Measurements from ENCODE around the gene SLC25A38. TPM values are rescaled to one million over a fixed set of nuclear protein-coding genes. Genes with fewer than 3 reads are reported as not detected.
"Not testable (repeated sequence)": the region's sequence is repeated elsewhere in the genome, so short reads cannot be mapped to it uniquely, and the experiment has no call there.

Gene SLC25A38
- total RNA-seq, 1 donor from 2014 or later: 21.1 TPM

DNA sequence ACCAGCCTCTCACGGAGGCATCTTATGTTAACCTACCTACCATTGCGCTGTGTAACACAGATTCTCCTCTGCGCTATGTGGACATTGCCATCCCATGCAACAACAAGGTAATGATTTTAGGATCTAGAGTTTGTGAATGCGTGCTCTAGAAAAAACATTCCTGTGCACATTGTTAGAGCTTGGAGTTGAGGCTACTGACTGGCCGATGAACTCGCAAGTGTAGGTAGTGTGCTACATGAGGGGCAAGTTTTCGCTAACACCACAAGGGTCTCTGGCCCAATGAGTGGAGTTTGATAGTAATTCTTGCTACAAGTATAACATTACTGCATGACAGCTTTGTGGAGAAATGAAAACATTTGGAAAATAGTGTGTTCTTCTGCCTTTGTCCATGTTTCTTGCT is 27.7 kb downstream of the SLC25A38 start:
- no peak overlapping the region for H3K4me3 Mint-ChIP-seq (ENCODE audit: unreplicated experiment)
- TF ChIP-seq, protein P1, sequence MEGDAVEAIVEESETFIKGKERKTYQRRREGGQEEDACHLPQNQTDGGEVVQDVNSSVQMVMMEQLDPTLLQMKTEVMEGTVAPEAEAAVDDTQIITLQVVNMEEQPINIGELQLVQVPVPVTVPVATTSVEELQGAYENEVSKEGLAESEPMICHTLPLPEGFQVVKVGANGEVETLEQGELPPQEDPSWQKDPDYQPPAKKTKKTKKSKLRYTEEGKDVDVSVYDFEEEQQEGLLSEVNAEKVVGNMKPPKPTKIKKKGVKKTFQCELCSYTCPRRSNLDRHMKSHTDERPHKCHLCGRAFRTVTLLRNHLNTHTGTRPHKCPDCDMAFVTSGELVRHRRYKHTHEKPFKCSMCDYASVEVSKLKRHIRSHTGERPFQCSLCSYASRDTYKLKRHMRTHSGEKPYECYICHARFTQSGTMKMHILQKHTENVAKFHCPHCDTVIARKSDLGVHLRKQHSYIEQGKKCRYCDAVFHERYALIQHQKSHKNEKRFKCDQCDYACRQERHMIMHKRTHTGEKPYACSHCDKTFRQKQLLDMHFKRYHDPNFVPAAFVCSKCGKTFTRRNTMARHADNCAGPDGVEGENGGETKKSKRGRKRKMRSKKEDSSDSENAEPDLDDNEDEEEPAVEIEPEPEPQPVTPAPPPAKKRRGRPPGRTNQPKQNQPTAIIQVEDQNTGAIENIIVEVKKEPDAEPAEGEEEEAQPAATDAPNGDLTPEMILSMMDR (IDR thresholded peaks at IDR 0.05; ENCODE audit: partially characterized antibody, unreplicated experiment): no peak
- H3K27me3 Mint-ChIP-seq (ENCODE audit: unreplicated experiment): peaks cover 5% of the 10 kb centered on the region
- H3K27ac Mint-ChIP-seq (ENCODE audit: unreplicated experiment): no peak overlapping the region
- H3K9me3 Mint-ChIP-seq (ENCODE audit: unreplicated experiment): peaks cover 11% of the 10 kb centered on the region
- DNase-seq: no peak
- H3K36me3 Mint-ChIP-seq (ENCODE audit: unreplicated experiment): no peaks in the 10 kb centered on the region
- peaks cover 7% of the 10 kb centered on the region for H3K4me1 Mint-ChIP-seq (ENCODE audit: low read depth, unreplicated experiment)

DNA sequence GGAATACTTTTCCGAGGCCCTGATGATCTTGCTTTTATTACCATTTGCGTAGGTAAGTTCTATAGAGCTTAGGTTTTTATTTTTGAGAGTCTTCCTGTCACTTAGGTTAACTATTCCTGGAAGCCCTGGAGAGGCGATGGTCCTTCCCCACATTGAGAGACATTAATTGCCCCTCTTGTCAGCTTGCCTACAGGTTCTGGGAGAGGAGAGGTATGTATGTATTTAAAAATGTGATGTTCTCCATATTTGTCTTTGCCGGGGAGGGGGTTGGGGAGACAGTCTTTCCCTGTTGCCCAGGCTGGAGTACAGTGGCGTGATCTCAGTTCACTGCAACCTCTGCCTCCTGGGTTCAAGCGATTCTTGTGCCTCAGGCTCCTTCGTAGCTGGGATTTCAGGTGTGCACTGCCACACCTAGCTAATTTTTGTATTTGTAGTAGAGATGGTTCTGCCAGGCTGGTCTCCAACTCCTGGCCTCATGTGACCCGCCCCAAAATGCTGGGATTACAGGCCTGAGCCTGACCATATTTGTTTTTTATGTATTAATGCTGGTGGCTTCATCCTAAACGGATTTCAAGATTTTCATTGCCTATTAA is 29.6 kb downstream of the SLC25A38 start:
- TF ChIP-seq, protein P1 (IDR thresholded peaks at IDR 0.05; ENCODE audit: partially characterized antibody, unreplicated experiment): no peak
- Mint-ChIP-seq H3K9me3 (ENCODE audit: unreplicated experiment) (peaks cover 3% of the 10 kb centered on the region), H3K4me1 (ENCODE audit: low read depth, unreplicated experiment) (peaks cover 8% of the 10 kb centered on the region), H3K4me3 (ENCODE audit: unreplicated experiment) (no peak overlapping the region), H3K27ac (ENCODE audit: unreplicated experiment) (no peak overlapping the region), H3K36me3 (ENCODE audit: unreplicated experiment) (no peaks in the 10 kb centered on the region), H3K27me3 (ENCODE audit: unreplicated experiment) (no peaks in the 10 kb centered on the region)
- no peak for DNase-seq

DNA sequence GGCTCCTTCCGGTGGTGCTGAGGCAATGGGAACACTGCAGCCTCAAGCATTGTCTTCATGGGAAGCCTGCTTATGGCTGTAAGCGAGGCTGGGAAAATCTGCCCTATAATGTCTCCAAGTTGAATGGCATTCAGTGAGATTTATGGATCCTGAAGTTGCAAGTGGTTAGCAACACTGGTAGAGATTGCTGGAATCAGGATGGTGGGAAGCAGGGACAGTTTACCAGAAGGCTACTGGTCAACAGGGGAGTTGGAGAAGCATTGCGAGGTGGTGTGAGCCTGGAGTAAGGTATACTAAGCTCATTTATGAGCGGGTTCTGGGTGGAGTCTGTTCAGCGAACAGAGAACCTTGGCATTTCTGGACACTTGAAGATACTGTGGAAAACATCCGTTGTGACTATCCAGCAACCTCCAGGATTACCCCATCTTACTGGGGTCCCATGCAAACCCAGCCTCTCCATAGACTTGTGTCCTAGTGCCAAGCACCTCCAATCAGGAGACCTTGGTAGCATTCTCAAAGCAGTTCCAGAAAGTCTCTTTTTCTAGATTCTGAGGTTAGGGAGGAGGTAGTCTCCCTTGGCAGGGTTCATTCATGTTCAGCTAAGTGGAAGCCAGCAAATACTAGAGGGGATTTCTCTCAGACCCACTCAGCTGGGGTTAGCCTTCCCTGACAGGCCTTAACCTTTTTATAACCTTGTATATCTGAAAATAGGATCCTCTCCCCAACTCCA is 30.7 kb downstream of the SLC25A38 start:
- peaks cover 5% of the 10 kb centered on the region for H3K9me3 Mint-ChIP-seq (ENCODE audit: unreplicated experiment)
- peaks cover 10% of the 10 kb centered on the region for H3K4me1 Mint-ChIP-seq (ENCODE audit: low read depth, unreplicated experiment)
- no peak for DNase-seq
- no peaks in the 10 kb centered on the region for H3K36me3 Mint-ChIP-seq (ENCODE audit: unreplicated experiment)
- H3K4me3 Mint-ChIP-seq (ENCODE audit: unreplicated experiment): no peak overlapping the region
- no peaks in the 10 kb centered on the region for H3K27me3 Mint-ChIP-seq (ENCODE audit: unreplicated experiment)
- H3K27ac Mint-ChIP-seq (ENCODE audit: unreplicated experiment): no peak overlapping the region
- TF ChIP-seq, protein P1 (IDR thresholded peaks at IDR 0.05; ENCODE audit: partially characterized antibody, unreplicated experiment): no peak

DNA sequence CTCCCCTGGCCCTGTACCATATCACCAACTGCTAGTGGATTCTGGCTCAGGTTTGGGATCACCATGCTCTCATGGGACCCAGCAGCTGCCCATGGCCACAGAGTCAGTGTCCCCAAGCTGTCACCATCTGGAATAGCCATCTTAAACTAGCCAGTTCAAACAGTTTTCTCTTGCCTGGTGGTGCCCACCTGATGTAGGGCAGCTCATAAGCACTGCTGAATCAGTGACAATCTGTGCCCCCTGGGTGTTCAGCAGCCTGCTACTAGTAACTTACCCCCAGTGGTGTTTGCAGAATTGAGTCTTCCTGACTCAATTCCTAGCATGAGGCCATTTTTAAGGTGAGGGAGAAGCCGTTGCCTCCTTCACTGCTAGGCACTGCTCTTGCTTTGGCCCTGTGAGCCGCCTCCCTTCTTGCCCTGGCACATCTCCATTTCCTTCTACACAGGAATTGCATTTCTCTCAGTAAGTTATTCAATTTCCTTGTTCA is 31.3 kb downstream of the SLC25A38 start:
- Mint-ChIP-seq H3K27ac (ENCODE audit: unreplicated experiment) (no peak overlapping the region), H3K9me3 (ENCODE audit: unreplicated experiment) (peaks cover 5% of the 10 kb centered on the region), H3K36me3 (ENCODE audit: unreplicated experiment) (no peaks in the 10 kb centered on the region), H3K4me1 (ENCODE audit: low read depth, unreplicated experiment) (peaks cover 10% of the 10 kb centered on the region), H3K27me3 (ENCODE audit: unreplicated experiment) (no peaks in the 10 kb centered on the region), H3K4me3 (ENCODE audit: unreplicated experiment) (no peak overlapping the region)
- TF ChIP-seq, protein P1 (IDR thresholded peaks at IDR 0.05; ENCODE audit: partially characterized antibody, unreplicated experiment): no peak
- no peak for DNase-seq

DNA sequence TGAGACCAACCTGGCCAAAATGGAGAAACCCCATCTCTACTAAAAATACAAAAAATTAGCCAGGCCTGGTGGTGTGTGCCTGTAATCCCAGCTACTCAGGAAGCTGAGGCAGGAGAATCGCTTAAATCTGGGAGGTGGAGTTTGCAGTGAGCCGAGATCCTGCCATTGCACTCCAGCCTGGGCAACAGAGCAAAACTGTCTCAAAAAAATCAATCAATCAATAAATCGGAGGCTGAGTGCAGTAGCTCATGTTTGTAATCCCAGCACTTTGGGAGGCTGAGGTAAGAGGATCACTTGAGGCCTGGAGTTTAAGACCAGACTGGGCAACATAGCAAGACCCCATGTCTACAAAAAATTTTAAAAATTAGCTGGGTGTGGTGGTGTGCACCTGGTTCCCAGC is 32.1 kb downstream of the SLC25A38 start:
- not testable (repeated sequence) for H3K4me3 Mint-ChIP-seq (ENCODE audit: unreplicated experiment); H3K4me1 Mint-ChIP-seq (ENCODE audit: low read depth, unreplicated experiment); H3K36me3 Mint-ChIP-seq (ENCODE audit: unreplicated experiment); H3K27me3 Mint-ChIP-seq (ENCODE audit: unreplicated experiment); H3K9me3 Mint-ChIP-seq (ENCODE audit: unreplicated experiment); DNase-seq; H3K27ac Mint-ChIP-seq (ENCODE audit: unreplicated experiment)

Measured in glutamatergic neuron (in vitro differentiated cells).